Measurements from ENCODE around the gene CYB561. TPM values are rescaled to one million over a fixed set of nuclear protein-coding genes. Genes with fewer than 3 reads are reported as not detected.

Gene CYB561
- total and polyA plus RNA-seq, 9 of the 15 experiments (the other 6 are each of a cell fraction or from before 2014, with no cell fraction given) = 4.0 to 30.8 (median 17.4) TPM

DNA sequence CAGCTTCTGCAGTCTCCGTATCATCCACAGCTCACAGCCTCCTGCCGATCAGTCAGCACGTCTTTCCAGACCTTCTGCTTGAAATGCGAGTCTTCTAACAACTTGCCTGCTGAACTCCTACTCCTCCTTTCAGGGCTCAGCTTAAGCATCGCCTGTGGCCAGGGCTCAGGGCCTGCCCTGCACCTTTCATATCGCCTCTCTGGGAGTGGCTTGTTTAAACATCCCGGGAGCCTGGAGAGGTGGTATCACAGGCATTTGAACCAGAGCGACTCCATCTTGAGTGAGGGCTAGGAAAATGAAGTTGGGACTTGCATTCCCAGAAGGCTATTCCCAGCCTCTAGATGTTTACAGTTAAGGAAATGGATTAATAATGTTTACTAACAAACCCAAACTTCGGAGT lies 13.9 kb upstream of the CYB561 start (continued):
- TF ChIP-seq, protein P1, sequence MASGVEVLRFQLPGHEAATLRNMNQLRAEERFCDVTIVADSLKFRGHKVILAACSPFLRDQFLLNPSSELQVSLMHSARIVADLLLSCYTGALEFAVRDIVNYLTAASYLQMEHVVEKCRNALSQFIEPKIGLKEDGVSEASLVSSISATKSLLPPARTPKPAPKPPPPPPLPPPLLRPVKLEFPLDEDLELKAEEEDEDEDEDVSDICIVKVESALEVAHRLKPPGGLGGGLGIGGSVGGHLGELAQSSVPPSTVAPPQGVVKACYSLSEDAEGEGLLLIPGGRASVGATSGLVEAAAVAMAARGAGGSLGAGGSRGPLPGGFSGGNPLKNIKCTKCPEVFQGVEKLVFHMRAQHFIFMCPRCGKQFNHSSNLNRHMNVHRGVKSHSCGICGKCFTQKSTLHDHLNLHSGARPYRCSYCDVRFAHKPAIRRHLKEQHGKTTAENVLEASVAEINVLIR (CRISPR knock-in tag; IDR thresholded peaks at IDR 0.05) = peak; percentile 81
- no peak for TF ChIP-seq SMARCA4 (IDR thresholded peaks at IDR 0.05)
- no peak for TF ChIP-seq CBX3 (IDR thresholded peaks at IDR 0.05; ENCODE audit: borderline replicate concordance in 1 of 2, low read length in 2 of 2)
- peak; percentile 77 for TF ChIP-seq DIDO1 (tag; IDR thresholded peaks at IDR 0.05; ENCODE audit: low read depth)
- TF ChIP-seq, protein P2, sequence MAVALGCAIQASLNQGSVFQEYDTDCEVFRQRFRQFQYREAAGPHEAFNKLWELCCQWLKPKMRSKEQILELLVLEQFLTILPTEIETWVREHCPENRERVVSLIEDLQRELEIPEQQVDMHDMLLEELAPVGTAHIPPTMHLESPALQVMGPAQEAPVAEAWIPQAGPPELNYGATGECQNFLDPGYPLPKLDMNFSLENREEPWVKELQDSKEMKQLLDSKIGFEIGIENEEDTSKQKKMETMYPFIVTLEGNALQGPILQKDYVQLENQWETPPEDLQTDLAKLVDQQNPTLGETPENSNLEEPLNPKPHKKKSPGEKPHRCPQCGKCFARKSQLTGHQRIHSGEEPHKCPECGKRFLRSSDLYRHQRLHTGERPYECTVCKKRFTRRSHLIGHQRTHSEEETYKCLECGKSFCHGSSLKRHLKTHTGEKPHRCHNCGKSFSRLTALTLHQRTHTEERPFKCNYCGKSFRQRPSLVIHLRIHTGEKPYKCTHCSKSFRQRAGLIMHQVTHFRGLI (CRISPR knock-in tag; IDR thresholded peaks at IDR 0.05) = peak; percentile 77; the same call in 1 of the 2 replicates
- TF ChIP-seq, protein P3, sequence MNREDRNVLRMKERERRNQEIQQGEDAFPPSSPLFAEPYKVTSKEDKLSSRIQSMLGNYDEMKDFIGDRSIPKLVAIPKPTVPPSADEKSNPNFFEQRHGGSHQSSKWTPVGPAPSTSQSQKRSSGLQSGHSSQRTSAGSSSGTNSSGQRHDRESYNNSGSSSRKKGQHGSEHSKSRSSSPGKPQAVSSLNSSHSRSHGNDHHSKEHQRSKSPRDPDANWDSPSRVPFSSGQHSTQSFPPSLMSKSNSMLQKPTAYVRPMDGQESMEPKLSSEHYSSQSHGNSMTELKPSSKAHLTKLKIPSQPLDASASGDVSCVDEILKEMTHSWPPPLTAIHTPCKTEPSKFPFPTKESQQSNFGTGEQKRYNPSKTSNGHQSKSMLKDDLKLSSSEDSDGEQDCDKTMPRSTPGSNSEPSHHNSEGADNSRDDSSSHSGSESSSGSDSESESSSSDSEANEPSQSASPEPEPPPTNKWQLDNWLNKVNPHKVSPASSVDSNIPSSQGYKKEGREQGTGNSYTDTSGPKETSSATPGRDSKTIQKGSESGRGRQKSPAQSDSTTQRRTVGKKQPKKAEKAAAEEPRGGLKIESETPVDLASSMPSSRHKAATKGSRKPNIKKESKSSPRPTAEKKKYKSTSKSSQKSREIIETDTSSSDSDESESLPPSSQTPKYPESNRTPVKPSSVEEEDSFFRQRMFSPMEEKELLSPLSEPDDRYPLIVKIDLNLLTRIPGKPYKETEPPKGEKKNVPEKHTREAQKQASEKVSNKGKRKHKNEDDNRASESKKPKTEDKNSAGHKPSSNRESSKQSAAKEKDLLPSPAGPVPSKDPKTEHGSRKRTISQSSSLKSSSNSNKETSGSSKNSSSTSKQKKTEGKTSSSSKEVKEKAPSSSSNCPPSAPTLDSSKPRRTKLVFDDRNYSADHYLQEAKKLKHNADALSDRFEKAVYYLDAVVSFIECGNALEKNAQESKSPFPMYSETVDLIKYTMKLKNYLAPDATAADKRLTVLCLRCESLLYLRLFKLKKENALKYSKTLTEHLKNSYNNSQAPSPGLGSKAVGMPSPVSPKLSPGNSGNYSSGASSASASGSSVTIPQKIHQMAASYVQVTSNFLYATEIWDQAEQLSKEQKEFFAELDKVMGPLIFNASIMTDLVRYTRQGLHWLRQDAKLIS (CRISPR knock-in tag; IDR thresholded peaks at IDR 0.05) = no peak
- TF ChIP-seq, protein P4, sequence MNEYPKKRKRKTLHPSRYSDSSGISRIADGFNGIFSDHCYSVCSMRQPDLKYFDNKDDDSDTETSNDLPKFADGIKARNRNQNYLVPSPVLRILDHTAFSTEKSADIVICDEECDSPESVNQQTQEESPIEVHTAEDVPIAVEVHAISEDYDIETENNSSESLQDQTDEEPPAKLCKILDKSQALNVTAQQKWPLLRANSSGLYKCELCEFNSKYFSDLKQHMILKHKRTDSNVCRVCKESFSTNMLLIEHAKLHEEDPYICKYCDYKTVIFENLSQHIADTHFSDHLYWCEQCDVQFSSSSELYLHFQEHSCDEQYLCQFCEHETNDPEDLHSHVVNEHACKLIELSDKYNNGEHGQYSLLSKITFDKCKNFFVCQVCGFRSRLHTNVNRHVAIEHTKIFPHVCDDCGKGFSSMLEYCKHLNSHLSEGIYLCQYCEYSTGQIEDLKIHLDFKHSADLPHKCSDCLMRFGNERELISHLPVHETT (CRISPR knock-in tag; conservative IDR thresholded peaks at IDR 0.05 in 1 of 2, IDR thresholded peaks at IDR 0.05 in 1 of 2) = peak in 1 of 2 experiments; percentile 67; a peak in 2 of 4 replicates
- TF ChIP-seq ZNF324 (CRISPR knock-in tag; IDR thresholded peaks at IDR 0.05) = peak; percentile 52; the same call in 1 of the 2 replicates
- TF ChIP-seq, protein P5, sequence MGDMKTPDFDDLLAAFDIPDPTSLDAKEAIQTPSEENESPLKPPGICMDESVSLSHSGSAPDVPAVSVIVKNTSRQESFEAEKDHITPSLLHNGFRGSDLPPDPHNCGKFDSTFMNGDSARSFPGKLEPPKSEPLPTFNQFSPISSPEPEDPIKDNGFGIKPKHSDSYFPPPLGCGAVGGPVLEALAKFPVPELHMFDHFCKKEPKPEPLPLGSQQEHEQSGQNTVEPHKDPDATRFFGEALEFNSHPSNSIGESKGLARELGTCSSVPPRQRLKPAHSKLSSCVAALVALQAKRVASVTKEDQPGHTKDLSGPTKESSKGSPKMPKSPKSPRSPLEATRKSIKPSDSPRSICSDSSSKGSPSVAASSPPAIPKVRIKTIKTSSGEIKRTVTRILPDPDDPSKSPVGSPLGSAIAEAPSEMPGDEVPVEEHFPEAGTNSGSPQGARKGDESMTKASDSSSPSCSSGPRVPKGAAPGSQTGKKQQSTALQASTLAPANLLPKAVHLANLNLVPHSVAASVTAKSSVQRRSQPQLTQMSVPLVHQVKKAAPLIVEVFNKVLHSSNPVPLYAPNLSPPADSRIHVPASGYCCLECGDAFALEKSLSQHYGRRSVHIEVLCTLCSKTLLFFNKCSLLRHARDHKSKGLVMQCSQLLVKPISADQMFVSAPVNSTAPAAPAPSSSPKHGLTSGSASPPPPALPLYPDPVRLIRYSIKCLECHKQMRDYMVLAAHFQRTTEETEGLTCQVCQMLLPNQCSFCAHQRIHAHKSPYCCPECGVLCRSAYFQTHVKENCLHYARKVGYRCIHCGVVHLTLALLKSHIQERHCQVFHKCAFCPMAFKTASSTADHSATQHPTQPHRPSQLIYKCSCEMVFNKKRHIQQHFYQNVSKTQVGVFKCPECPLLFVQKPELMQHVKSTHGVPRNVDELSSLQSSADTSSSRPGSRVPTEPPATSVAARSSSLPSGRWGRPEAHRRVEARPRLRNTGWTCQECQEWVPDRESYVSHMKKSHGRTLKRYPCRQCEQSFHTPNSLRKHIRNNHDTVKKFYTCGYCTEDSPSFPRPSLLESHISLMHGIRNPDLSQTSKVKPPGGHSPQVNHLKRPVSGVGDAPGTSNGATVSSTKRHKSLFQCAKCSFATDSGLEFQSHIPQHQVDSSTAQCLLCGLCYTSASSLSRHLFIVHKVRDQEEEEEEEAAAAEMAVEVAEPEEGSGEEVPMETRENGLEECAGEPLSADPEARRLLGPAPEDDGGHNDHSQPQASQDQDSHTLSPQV (IDR thresholded peaks at IDR 0.05) = peak; percentile 98
- TF ChIP-seq, protein P6, sequence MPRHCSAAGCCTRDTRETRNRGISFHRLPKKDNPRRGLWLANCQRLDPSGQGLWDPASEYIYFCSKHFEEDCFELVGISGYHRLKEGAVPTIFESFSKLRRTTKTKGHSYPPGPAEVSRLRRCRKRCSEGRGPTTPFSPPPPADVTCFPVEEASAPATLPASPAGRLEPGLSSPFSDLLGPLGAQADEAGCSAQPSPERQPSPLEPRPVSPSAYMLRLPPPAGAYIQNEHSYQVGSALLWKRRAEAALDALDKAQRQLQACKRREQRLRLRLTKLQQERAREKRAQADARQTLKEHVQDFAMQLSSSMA (CRISPR knock-in tag; IDR thresholded peaks at IDR 0.05) = no peak
- TF ChIP-seq ZNF766 (CRISPR knock-in tag; conservative IDR thresholded peaks at IDR 0.05) = 0 out of 2 replicates have a peak, but pooled peaks have one; percentile 69
- no peak for TF ChIP-seq SETDB1 (IDR thresholded peaks at IDR 0.05; ENCODE audit: low read length)
- peak; percentile 99 for TF ChIP-seq DMBX1 (CRISPR knock-in tag; IDR thresholded peaks at IDR 0.05; ENCODE audit: borderline replicate concordance)
